GM12891 (cell line): ENCODE data around the gene KCNMA1.

Experiments
- POLR2A ChIP-seq: IDR thresholded peaks from 2 replicates; pipeline ENCODE4 v1.6.1; 2011; ENCODE audit warnings: low read depth, low read length, control low read depth
- POLR2AphosphoS5 ChIP-seq: IDR thresholded peaks from 2 replicates; pipeline ENCODE4 v1.6.1; 2011; ENCODE audit warnings: low read depth, low read length, control low read depth

DNA sequence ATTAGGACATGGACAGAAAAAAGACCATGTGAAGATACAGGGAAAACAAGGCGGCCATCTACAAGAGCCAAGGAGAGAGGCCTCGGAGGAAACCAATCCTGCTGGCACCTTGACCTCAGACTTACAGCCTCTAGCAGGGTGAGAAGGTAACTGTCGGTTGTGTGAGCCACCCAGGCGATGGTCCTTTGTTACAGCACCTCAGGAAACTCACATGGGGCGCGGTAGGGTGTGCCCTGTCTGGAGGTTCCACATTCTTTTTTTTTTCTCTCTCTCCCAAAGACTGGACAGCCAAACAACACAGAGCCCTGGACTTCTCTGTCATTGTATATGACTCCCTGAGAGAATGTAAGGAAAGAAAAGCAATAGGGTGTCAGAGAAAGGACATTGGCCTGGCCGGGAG, 163.2 kb downstream of the KCNMA1 start:
- TF ChIP-seq POLR2AphosphoS5 (no peak), POLR2A (no peak)
